NCI-H187 (cell line): ENCODE measurements around the gene DES.

ENCODE experiments used
- DNase-seq, 2 experiments: peaks; one replicate each; lab custom pipeline; 2025; lab: John Stamatoyannopoulos, UW

DES gene

DNA sequence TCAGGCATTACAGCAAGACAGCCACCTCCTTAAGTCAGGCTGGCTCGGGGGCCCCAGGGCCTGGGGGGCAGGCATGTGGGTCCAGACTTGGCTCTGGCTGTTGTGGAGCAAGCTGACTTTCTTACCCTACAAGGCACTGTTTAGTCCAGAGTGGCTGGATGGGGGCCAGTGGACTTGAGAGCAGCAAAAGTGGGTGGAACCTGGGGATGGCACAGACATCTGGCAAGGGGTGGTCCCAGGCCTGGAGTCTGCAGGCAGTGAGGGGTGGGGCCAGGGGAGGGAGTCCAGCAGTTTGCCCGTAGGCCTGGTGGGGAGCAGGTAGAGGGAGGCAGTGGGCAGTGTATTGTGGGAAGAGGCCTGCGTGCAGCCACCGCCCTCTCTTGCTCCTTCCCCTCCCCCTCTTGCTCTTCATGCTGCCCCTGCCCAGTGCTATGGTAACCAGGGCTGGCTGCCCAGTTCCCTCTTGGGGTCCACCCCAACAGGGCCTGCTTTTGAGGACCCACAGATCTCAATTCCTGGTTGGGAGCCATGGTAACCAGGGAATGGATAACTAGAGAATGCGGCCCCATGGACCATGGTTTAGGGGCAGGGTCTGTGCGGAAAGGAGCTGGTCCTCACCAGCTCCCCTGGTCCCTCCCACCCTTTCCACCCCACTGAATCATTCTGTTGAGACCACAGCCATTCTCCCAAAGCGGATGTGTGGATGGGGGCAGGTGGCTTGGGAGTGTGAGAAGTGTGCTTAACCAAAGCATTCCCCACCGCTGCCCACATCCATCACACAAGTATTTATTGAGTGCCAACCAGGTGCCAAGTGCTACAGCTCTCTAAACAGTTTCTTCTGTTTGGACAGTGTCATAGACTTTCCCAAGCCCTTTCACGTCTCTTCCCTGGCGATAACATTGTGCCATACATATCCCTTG, 35.8 kb downstream of the DES start:
- DNase-seq = no peak

DNA sequence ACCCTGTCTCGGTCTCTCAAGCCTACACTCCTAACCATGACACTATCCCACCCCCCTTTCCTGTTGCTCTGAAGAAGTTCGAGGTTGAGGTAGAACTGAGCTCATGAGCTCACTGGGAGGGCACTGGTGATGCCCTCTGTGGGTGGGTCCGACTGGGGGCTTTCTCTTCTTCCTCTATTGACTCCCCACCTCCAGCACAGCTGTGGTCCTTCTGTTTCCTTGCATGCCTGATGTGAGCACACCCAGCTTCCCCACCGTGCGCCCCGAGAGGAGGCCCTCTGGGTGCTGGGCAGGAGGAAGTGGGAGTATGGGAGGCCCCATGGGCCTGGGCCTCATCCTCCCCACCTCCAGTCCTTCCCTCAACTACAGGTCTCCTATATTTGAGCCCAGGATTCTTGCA, 37.4 kb downstream of the DES start:
- no peak for DNase-seq

DNA sequence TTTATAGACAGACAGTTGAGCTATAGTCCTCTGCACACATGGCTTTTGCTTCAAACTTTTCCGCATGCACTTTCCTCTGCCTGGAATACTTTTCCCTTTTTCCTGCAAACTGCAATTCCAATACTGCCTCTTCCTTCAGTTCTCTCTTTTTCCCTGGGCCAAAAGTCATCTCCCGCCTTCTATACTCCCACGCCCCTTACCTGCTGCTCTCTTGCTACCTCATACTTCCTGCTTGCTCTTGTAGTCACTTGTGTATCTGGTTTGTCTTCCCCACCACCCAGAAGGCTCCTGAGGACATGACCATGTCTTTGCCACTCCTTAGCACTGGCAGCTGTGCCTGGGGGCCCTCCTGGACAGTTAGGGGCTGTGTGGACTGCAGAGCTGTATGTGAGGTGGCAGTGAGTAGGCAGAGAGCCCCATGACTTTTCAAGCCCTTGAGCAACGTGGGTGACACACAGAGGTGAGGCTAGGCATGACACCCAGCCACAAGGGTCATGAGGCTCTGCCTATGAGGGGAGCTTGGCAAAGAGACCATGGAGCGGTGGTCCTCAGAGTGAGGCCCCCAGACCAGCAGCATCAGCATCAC, 39.7 kb downstream of the DES start:
- DNase-seq = no peak

DNA sequence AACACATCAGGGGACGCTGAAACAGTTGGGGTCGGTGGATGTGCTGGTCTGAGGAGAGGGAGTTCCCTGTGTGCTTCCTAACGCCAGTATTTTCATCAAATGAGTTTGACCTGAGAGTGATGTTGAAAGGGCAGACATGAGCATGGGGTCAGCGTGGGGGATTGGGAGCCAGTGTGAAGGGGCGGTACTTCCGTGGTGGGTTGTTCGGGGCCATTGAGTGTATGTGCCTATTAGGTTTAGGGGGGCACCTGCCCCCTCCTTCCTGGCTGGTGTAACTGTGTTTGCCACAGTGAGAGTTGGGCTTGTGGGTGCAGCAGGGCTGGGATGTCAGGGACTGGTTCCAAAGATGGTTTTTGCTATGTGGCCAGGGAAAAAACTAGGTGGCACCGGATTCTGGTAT, 40.8 kb downstream of the DES start:
- no peak for DNase-seq

DNA sequence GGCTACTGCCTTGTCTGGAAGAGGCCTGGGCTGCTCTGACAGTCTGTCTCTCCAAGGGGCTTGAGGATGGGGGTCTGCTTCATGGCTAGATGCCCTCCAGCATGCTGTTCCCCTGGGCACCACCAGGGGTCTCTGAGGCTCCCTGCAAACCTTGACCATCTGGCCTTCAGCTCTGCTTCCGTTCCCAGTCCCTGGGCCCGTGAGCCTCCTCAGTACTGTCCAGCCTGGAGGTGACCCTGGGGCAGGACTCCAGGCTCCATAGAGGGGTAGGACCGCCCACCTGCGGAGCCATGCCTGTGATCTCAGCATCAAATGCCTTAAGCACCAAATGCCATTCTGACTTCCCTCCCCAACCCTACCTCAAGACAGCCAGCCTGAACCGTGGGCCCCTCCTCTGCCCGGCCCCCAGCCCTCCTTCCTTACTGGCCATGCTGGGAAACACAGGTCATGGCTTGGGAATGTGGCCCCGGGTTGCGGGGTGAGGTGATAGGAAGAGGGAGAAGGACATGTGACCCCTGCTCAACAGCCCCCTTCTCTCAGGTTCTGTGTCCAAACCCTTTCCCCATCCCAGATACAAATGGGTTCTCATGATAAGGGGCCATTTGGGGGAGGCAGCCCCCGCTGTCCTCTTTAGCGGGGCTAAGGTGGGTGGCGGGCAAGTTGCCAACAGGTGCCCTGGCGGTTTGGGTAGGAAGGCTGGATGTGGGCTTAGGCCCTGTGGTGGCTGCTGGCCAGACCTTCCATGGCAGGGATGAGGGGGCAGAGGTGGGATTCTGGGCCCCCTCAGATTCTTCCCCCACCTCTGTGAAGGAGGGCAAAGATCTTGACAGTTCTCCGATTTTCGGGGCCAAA, 41.5 kb downstream of the DES start:
- no peak for DNase-seq

DNA sequence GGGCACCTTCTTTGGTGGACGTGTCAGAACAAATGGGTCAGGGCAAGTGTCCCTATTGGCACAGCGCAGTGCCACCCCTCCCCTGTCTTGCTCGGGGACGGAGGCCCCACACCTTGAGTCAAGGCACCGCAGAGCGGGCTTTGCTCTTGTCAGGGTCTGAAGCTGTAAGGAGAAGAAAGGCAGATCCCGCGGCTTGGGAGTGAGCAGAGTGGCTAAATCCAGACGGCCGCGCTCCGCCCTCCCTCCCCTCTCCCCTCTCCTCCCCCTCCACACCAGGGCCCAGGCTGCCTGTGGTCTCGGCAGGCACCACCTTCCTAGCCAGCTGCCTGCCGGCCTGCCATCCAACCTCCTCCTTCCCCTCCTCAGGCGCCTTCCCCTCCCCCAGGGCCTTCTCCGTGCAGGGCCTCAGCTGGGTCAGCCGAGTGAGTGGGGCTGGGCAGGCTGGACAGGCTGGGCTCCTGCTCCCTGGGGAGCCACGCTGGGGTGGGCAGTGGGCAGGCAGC, 42.3 kb downstream of the DES start:
- DNase-seq = no peak

DNA sequence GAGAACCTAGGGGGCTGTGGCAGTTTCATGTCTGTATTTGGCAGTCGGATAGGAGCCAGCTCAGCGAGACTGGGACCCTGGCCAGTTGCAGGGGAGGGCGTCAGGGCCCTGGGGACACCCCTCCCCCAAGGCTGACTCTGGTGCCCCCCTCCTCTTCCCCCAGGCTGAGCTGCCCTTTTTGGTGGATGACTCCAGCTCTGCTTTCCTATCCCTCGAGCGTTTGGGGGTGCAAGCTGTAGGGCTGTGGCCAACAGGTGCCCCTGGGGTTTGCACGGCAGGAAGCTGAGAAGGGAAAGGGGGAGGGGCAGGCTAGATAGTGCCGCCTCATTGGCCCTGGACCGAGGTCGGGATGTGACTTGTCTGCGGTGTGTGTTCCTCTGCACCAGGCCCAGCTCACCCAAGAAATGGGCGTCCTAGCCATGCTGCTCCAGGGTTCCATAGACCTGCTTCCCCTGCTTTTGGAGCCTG, 42.9 kb downstream of the DES start:
- DNase-seq = no peak

DNA sequence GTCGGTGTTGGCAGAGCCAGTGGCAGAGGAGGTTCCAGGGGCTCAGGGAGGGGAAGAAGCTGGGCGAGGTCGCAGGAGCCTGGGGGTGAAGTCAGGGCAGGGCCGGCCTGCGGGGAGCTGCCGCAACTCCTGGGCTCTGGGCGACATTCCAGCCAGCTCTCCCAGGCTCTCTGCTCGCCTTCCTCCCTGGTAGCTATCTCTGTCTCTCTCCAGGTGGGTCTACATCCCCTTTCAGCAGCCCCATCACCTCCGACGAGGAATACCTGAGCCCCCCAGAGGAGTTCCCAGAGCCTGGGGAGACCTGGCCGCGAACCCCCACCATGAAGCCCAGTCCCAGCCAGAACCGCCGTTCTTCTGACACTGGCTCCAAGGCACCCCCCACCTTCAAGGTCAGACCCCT, 43.5 kb downstream of the DES start:
- no peak for DNase-seq

DNA sequence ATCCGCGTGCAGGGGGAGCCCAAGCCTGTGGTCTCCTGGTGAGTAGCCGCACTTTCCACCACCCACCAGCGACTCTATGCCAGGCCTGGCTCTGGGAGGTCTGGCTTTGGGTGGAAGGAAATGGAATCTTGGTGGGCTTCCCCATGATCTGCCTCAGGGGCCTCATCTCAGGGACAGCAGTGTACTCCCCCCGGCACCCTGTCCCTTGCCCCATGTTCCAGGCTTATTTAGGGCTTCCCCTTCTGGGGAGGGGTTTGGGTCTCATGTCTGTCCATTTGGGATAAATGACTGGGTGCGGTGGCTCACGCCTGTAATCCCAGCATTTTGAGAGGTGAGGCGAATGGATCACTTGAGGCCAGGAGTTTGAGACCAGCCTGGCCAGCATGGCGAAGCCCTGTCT, 44.2 kb downstream of the DES start:
- DNase-seq = no peak

DNA sequence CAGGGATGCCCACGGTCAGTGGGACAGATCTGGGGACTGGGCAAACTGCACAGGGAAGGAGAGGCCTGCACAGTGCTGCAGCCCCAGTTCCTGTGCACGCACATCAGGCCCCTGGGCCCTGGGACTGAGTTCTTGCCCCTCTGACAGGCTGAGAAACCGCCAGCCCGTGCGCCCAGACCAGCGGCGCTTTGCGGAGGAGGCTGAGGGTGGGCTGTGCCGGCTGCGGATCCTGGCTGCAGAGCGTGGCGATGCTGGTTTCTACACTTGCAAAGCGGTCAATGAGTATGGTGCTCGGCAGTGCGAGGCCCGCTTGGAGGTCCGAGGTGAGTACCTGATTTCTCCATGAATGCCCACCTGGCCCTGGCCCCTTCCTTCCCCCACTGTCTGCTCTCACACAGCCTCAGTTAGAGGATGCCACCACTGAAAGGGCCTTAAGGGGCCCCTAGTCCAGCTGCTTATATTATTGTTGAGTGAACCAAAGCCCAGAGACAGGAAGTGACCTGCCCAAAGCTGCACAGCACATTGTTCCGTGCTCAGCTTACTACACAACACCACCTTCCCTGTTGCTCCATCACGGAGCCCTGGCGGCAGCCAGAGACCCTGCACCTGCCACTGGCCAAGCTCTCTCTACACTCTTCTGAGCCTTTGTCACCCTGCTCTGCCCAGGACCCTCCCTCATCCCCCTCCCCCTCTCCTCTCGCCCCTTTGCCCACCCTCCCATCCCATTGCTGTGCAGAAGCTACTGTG, 46.3 kb downstream of the DES start:
- DNase-seq = no peak

DNA sequence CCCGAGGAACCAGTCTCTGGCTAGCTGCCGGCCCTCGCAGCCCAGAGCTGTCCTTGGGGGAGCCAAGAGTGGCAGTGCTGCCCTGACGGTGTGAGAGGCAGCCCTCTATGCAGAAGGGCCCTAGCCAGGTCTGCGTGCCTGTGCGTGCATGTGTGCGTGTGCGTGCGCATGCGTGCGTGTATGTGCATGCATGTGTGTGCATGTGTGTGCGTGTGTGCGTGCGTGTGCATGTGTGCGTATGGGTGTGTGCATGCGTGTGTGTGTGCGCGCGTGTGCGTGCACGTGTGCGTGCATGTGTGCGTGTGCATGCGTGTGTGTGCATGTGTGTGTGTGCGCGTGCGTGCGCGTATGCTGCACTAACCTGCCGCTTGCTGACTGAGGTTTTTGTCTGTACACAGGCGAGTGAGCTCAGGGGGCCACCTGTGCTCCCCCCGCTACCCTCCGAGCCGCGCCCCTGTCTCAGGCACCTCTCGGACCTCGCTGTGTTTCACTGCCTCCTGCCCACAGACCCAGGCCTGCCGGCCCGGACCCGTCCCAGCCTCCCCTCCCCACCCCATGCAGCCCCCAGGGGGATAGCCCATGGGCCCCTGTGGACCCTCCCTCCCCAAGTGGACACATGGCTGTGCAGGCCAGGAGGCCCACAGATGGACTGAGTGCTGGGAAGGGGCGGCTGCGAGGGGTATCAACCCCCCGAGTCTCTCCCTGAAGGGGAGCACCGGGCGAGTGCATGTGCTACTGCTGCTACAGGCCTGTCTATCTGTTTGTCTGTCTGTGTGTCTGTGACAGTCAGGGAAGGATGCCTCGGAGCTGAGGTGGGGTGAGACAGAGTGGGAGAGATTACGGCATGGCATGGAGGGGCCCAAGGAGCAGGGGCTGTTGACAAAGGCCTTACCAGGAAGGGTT, 47.7 kb downstream of the DES start:
- DNase-seq = no peak

DNA sequence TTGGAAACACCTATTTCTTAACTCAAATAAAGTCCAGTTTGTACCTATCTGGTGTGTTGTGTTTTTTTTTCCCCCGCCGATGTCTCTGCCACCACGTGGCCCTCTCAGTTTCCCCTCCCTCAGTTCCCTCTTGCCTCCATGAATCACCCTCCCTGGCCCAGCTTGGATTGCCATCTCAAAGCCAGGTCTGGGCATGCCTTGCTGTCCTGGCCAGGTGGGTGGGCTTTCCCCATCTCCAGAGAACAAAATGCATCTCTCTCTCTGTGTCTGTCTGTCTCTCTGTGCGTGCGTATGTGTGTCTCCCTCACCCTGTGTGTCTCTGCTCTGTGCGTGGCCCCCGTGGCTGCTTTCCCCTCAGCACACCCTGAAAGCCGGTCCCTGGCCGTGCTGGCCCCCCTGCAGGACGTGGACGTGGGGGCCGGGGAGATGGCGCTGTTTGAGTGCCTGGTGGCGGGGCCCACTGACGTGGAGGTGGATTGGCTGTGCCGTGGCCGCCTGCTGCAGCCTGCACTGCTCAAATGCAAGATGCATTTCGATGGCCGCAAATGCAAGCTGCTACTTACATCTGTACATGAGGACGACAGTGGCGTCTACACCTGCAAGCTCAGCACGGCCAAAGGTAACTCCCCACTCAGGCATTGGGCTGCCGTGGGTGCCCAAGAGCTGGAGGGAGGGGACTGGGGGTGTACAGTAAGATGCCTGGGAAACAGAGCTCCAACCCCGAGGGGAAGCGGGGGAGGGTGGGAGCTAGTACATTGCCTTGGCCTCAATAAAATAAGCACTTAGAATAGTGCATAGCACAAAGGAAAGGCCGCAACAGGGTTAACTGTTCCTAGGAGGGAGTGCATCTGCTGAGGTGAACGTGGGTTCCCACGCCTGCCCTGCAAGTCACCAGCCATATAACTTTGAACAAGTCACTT, 48.9 kb downstream of the DES start:
- DNase-seq = no peak

DNA sequence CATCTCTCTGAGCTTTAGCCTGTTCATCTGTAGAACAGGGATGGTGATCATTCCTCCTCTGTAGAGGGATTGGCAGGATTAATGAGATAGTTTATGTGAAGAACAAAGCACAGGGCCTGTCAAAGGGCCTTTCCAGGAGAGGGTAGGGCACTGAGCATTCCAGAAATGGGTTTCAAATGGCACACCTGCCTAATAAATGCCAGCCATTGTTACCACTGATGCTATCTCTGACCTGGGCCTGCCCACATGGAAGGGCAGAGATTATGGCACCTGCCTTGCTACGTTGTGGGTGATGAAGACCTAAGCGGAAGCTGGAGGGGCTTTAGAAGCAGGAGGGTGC, 49.5 kb downstream of the DES start:
- DNase-seq = no peak

DNA sequence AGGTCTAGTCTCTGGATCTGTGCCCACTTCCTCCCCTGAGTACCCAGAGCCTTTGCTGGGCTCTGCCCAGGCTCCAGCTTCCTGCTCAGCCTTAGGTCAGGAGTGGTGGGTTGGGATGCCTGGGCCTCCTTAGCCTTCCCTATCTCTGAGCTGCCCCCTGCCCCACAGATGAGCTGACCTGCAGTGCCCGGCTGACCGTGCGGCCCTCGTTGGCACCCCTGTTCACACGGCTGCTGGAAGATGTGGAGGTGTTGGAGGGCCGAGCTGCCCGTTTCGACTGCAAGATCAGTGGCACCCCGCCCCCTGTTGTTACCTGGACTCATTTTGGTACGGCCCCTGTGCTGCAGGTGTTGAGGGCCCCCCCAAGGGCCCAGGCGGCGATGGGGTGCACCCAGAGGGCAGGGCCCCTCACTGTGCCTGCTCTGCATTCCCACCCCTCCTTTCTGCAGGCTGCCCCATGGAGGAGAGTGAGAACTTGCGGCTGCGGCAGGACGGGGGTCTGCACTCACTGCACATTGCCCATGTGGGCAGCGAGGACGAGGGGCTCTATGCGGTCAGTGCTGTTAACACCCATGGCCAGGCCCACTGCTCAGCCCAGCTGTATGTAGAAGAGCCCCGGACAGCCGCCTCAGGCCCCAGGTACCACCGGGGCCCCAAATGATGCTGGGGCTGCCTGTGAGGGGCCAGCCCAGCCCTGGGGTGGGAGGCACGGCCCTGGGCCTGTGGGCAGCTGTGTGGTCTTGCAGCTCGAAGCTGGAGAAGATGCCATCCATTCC, 50.4 kb downstream of the DES start:
- DNase-seq = no peak

DNA sequence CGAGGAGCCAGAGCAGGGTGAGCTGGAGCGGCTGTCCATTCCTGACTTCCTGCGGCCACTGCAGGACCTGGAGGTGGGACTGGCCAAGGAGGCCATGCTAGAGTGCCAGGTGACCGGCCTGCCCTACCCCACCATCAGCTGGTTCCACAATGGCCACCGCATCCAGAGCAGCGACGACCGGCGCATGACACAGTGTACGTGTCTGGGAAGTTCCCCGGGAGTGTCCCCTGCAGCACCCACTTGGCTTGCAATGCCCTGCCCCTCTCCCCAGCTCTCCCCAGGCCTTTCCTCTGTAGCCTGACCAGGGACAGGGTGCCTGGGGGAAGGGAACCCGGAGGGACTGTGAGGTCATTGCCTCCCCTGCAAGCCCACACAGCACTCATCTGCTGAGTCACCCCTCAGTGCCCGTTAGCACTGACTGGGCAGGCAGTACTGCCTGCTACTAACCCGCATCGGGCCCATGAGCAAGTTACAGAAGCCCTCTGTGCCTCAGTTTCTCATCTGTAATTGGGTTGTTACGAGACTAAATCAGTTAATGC, 51.1 kb downstream of the DES start:
- DNase-seq = no peak

DNA sequence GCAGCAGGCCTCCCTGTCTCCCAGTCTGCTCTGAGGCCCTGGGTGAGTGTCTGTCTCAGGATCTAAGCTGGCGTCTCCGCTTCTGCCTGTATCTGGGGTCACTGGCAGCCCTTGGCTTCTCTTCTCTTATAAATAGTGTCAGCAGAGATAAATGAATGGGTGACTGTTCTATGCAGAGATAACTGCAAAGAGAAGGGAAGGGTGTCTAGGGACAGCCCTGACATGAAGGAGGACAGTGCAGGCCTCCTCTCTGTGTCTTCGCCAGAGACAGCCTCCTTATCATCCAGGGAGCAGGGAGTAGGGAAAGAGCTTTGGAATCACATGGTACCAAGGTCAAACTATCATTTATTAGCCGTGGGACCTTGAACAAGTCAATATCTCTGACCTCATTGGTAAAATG, 52.3 kb downstream of the DES start:
- no peak for DNase-seq

DNA sequence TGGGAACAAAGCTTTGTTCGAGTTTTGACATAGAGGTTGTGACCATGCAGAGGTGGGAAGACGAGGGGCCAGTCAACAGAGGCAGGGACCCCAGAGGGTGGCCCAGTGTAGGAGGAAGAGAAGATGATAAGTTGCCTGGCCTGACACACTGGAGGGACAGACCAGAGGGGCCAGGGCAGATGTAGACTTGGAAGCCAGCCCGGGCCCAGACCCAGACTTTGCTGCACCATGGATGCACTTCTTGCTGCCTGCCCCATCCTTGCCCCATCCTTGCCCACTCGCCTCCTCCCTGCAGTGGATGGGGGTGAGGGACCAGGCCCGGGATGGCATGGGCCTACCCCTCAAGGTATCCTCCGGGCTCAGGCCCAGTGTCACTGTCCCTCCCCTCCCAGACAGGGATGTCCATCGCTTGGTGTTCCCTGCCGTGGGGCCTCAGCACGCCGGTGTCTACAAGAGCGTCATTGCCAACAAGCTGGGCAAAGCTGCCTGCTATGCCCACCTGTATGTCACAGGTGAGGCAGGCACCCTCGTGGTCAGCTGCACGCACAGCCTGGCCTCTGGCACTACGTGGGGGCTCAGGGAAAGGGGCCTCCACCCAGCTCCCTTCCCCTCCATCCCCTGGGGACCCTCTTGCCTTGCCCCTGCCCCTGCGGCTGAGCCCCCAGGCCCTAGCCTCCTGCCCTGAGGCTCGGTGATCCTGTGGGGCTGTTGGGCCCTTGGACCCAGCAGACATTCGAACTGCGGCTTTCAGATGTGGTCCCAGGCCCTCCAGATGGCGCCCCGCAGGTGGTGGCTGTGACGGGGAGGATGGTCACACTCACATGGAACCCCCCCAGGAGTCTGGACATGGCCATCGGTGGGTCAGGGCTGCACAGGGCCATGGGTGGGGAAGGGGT, 53.5 kb downstream of the DES start:
- DNase-seq = no peak
